ENCODE data around the gene ARID5A. TPM values are rescaled to one million over a fixed set of nuclear protein-coding genes. Genes with fewer than 3 reads are reported as not detected.
"Not testable (repeated sequence)": the region's sequence is repeated elsewhere in the genome, so short reads cannot be mapped to it uniquely, and the experiment has no call there.

Gene ARID5A
- total RNA-seq, 1 experiment from 2014 or later, result 8.6 TPM

DNA sequence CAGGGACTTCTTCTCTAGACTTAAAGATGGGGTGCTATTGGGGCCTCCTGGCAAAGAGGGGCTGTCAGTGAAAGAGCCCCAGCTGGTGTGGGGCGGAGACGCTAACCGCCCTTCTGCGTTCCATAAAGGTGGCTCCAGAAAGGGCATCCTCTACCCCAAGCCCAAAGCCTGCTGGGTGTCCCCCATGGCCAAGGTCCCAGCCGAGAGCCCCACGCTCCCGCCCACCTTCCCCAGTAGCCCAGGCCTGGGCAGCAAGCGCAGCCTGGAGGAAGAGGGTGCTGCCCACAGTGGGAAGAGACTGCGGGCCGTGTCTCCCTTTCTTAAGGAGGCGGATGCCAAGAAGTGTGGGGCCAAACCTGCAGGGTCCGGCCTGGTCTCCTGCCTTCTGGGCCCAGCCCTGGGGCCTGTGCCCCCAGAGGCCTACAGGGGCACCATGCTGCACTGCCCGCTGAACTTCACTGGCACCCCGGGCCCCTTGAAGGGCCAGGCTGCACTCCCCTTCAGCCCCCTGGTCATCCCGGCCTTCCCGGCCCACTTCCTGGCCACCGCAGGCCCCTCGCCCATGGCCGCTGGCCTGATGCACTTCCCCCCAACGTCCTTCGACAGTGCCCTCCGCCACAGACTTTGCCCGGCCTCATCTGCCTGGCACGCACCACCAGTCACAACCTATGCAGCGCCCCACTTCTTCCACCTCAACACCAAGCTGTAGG is 15.2 kb downstream of the ARID5A start:
- DNase-seq (ENCODE audit: low spot score), result no peak
- in situ Hi-C loops (cut with HindIII; ENCODE audit: low sequenced_read_pairs), result no loop called here

GRCh38 chr2:96552315-96553175 is 16.0 kb downstream of the ARID5A start:
- no peak for DNase-seq (ENCODE audit: low spot score)
- in situ Hi-C loops (cut with HindIII; ENCODE audit: low sequenced_read_pairs), result no loop called here

- in situ Hi-C loops (cut with HindIII; ENCODE audit: low sequenced_read_pairs), result no loop called here
- DNase-seq (ENCODE audit: low spot score), result no peak
Observed at GRCh38 chr2:96553176-96553956, 16.8 kb downstream of the ARID5A start.

GRCh38 chr2:96553957-96554292 is 17.4 kb downstream of the ARID5A start:
- DNase-seq (ENCODE audit: low spot score); in situ Hi-C loops (cut with HindIII; ENCODE audit: low sequenced_read_pairs): not testable (repeated sequence)

DNA sequence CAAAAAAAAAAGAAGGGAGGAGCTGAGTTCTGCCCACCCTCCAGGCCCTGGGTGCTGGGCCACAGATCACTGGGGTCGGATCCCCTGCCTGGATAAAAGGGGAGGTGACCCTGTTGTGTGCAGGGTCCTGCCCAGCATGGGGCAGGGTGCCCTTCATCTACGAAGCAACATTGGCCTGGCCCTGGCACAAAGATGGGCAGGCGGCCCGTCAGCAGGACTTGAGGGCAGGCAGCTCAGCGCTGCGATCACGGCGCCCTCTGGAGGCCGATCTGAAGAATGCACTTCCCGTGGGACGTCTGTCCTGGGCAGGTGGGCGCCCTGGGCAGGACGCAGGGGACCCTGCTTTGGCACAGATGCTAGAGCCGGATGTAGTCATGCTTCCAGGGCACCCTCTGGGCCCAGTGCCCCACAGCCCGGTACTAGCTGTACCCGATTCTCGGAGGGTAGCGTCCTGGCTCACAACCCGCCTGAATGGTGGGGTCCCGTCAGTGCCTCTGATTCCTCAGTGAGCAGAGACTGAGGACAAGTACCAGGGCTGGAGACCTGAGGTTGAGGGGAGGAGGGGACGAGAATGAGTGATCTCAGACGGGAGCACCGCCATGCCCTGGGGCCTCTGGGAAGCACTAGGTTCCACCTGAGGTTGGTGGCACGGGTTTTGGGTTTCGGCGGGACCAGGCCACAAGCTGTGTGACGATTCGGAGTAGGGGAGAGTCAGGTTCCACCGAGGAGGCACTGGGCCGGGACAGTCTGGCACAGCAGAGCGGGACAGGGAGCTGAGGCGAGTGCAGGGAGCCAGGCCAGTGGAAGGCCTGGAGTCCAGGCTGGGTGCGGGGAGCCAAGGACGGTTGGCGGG is 18.0 kb downstream of the ARID5A start:
- in situ Hi-C loops (cut with HindIII; ENCODE audit: low sequenced_read_pairs), result no loop called here
- DNase-seq (ENCODE audit: low spot score), result peak; percentile 55

GRCh38 chr2:96555146-96555610 is 18.6 kb downstream of the ARID5A start:
- in situ Hi-C loops (cut with HindIII; ENCODE audit: low sequenced_read_pairs), result no loop called here
- DNase-seq (ENCODE audit: low spot score), result no peak

GRCh38 chr2:96556441-96557330 is 20.1 kb downstream of the ARID5A start:
- DNase-seq (ENCODE audit: low spot score), result no peak
- in situ Hi-C loops (cut with HindIII; ENCODE audit: low sequenced_read_pairs), result no loop called here

GRCh38 chr2:96557421-96557820 is 20.9 kb downstream of the ARID5A start:
- in situ Hi-C loops (cut with HindIII; ENCODE audit: low sequenced_read_pairs); DNase-seq (ENCODE audit: low spot score): not testable (repeated sequence)

DNA sequence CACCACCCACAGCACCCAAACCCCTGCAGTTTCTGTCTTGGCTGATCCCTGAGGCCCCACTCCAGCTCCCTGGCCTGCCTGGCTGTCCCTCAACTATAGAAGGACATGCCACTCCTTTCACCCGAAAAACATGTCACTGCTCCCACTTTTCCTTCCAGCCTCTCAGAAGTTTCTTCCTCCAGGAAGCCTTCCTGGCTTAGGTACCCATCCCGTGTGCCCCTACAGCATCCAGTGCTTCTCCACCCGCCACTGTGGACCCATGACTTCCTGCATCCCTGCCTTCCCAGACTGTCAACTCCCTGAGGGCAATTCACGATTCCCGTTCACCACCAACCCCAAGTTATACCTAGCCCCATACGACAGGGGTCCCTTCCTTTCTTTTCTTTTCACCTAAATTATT is 21.5 kb downstream of the ARID5A start:
- in situ Hi-C loops (cut with HindIII; ENCODE audit: low sequenced_read_pairs), result no loop called here
- no peak for DNase-seq (ENCODE audit: low spot score)

DNA sequence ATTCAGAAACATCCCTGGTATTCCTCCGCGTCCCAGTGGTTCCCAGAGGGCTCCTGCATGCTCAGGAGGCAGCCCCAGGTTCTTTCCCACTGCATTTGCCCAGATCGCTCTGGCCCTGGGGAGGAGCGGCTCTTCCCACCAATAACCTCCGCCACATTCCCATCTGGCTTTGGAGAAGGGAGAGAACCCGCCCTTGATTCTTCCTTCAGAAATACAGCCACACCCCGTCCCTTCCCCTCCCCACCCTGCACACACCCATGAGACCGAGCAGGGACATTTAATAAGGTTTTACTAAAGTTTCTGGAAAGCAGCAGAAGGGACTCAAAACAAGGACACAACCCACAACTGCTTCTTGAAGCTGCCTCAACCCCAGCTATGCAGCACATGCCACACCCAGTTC is 21.9 kb downstream of the ARID5A start:
- no peak for DNase-seq (ENCODE audit: low spot score)
- in situ Hi-C loops (cut with HindIII; ENCODE audit: low sequenced_read_pairs), result no loop called here

DNA sequence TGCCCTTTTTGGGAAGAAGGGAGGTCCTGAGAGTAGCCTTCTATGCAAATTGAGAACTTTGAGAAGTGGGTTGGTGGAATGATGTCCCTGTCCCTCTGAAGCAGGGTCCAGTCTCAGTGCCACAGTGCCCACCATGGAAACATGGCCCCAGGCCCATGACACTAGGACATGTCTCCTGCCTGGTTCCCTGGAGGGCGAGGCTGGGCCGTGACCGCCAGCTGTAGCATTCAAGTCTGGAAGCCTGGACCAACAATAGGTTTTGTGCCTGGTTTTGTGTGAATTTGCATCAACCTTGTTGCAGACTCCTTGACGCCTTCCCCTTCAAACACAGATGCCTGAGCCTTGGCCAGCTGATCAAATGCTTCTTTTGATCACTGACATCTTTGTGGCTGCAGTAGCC is 27.5 kb downstream of the ARID5A start:
- no peak for DNase-seq (ENCODE audit: low spot score)
- in situ Hi-C loops (cut with HindIII; ENCODE audit: low sequenced_read_pairs), result no loop called here

GRCh38 chr2:96564563-96564962 is 28.0 kb downstream of the ARID5A start:
- no peak for DNase-seq (ENCODE audit: low spot score)
- in situ Hi-C loops (cut with HindIII; ENCODE audit: low sequenced_read_pairs), result no loop called here

DNA sequence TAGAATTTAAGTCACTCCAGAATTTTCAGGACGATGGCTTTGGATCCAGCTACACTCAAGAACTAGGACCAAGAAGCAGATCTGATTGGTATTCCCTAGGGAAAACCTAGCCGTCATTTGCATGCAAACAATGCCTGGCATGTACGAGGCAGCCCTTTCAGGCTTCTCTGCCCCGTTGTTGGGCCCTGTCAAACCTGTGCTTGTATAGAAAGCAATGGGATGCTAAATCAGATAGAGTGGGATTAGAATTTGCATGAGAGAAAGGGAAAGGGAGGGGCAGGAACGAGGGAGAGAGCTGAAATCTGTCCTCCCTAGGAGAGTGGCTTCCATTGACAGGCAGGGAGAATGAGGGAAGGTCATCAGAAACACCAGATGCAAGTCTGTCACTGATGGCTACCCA is 28.6 kb downstream of the ARID5A start:
- in situ Hi-C loops (cut with HindIII; ENCODE audit: low sequenced_read_pairs), result no loop called here
- no peak for DNase-seq (ENCODE audit: low spot score)

DNA sequence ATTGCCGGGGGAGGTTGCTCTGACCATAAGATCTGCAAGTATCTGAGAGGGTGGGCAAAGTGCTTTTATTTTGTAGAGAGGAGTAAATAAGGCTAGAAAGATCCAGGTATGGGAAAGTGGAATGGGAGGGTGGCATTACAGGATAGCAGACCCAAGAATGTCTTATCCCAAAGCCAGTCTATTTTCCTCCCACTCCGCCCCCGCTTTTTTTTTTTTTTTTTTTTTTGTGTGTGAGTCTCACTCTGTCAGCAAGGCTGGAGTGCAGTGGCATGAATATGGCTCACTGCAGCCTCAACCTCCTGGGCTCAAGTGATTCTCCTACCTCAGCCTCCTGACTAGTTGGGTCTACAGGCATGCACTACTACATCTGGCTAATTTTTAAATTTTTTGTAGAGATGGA is 31.5 kb downstream of the ARID5A start:
- in situ Hi-C loops (cut with HindIII; ENCODE audit: low sequenced_read_pairs), result no loop called here
- DNase-seq (ENCODE audit: low spot score), result no peak

- DNase-seq (ENCODE audit: low spot score), result no peak
- in situ Hi-C loops (cut with HindIII; ENCODE audit: low sequenced_read_pairs), result no loop called here
Observed at GRCh38 chr2:96574364-96574763, 37.8 kb downstream of the ARID5A start.

DNA sequence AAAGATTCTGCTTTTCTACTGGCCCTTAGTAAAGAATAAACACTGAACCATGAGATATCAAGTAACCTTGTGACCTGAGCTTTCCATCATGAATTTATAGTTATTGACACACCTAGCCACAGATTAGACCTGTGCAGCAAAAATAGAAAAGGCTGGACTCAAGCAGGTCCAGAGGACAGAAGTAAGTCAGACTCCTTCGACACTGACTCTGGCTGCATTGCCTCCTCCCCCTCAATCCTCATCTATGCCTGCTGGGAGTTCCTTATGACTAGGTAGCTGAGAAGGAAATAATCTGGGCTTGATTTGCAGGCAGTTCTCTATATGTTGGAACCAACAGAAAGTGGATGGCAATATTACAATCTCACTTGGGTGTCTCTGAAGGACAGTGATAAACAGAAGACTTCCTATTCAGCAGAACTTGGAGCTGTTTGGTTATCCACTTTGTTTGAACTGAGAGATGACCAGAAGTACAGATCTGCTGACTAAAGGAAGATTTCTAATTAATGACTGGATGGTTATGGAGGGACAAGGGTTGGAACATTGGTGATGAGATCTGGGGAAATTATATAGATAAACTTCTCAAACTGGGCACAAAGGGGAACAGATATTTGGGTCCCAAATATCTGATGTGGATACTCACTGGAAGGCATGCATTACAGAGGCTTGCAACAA is 39.4 kb downstream of the ARID5A start:
- in situ Hi-C loops (cut with HindIII; ENCODE audit: low sequenced_read_pairs), result no loop called here
- DNase-seq (ENCODE audit: low spot score), result no peak

DNA sequence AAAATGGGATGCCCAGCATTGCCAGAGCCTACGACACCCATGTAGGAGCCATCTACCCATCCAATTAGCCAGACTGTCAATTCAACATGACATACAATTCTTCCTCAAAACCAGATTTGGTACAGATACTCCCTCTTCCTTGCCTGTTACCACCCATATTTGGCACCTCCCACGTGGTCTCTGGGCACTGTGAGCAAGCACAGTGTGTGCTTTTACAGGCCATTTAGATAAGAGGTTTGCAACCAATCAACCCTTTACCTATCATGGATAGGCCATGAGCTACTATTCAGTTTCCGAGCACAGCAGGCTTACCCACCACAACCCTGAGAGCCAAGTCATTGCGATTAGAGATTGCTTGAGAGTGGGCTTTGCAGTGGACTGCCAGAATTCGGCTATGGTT is 40.9 kb downstream of the ARID5A start:
- DNase-seq (ENCODE audit: low spot score), result no peak
- in situ Hi-C loops (cut with HindIII; ENCODE audit: low sequenced_read_pairs), result no loop called here

DNA sequence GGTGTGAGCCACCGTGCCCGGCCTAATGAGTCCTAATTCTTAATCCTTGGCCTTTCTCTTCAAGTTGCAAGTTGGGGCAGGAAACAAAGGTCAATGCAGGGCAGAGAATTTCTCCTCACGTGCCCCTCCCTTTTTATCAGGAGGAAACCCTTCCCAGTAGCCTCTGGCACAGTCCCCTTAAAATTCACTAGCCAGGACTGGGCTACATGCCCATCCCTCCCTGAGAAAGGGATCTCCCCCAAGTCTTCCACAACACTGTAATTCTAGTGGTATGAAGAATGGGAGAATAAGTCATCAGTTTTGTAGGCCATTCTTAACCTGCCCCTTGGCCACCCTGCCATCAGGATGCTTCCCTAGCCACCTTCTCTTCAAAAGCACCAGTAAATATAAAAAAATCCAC is 42.2 kb downstream of the ARID5A start:
- DNase-seq (ENCODE audit: low spot score), result no peak
- in situ Hi-C loops (cut with HindIII; ENCODE audit: low sequenced_read_pairs), result no loop called here
